GM03348 (cell line): ENCODE data around the gene CUX1.
A peak's percentile ranks its signal among the peaks of the same experiment; 100 is the strongest.
"Not testable (repeated sequence)": the region's sequence is repeated elsewhere in the genome, so short reads cannot be mapped to it uniquely, and the experiment has no call there.

Source experiments
- DNase-seq: peaks from one replicate; pipeline ENCODE4 v3.0.0; 2012; ENCODE audit warnings: low spot score

CUX1 gene

DNA sequence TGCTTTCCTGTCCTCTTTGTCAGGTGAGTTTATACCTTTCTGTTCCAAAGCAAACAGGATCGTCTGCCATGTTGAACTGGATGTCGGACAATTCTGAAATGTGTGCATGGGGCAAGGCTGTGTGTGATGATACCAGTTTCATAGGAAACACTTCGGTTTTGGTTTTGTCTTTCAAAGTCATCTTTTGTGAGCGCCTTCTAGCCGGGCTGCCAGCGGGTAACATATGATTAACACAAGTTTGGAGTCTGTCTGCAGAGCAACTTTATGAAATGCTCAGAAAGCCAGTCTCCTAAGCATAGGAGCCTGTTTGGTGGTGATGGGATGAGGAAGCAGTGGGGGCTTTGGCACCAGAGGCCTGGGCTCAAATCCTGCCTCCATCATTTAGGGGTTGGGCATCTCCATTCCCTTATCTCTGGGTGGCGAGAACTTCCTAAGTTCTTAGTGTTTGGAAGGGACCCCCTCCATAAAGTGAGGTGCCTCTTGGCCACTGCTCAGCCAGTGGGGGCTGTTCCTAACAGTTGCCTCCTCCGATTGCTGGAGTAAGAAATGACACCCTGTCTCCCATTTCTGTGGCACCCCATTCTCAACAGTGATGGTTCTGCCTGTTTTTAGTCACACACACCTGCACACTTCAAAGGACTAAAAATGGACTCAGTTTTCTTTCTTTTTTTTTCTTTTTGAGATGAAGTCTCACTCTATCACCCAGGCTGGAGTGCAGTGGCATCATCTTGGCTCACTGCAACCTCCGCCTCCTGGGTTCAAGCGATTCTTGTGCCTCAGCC lies 36.8 kb downstream of the CUX1 start:
- no peak for DNase-seq

DNA sequence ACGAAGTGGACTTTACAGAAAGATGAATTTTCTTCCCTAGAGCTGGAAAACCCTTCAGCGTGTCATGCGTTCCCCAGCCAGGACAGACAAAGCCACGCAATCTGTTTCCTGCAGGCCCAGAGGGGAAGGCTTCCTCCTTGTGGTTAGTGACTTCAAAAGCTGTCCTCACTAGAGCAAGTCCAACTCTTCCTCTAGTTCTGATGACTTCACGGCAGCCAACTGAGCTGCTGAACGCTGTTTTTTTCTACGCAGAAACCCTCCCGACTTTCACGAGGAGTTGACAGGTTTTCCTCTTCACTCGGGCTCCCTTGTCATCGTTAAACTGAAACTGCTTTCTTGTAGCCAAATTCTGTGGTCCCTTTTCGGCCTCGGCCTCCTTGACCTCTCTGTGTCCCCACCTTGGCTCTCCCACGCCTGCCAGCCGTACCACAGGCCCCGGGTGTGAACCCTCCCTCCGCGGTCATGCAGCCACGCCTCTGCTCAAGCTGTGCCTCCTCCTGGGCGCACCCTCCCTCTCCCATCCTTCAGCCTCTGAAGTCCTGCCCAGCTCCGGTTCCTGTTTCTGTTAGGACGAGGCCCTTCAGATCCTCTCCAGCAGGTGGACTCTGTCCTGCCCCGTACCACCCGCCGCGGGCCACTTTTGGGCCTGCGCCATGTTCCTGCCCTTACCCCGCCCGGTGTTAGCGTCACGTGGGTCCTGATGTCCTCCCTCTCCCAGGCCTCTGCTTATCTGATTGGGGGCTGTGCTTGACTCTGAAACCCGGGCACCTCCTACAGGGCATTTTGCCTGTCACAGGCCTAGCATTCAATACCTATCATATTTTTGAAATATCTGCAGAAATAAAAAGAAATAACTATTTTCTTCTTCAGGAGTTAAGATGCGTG lies 39.3 kb downstream of the CUX1 start:
- peak; percentile 88 for DNase-seq

DNA sequence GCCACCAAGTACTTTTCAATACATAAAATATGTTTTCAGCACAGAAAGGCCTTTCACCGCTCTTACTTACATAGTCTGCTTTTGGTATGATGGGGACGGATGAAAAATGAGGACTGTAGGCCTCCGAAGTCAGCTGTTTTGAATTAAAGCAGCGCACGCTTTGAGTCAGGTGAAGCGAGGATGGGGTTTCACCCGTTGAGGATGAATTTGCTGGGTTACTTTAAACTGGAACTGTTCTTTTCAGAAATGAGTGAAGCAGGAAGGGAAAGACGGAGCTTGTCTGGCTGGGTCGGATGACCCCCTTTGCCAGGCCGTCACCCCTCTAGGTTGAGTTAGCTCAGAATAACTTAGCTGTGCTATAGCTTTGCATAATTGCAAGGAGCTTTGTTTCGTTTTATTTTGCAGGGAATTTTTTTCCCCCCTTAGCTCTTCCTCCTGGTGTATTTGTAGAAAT lies 40.0 kb downstream of the CUX1 start:
- no peak for DNase-seq

DNA sequence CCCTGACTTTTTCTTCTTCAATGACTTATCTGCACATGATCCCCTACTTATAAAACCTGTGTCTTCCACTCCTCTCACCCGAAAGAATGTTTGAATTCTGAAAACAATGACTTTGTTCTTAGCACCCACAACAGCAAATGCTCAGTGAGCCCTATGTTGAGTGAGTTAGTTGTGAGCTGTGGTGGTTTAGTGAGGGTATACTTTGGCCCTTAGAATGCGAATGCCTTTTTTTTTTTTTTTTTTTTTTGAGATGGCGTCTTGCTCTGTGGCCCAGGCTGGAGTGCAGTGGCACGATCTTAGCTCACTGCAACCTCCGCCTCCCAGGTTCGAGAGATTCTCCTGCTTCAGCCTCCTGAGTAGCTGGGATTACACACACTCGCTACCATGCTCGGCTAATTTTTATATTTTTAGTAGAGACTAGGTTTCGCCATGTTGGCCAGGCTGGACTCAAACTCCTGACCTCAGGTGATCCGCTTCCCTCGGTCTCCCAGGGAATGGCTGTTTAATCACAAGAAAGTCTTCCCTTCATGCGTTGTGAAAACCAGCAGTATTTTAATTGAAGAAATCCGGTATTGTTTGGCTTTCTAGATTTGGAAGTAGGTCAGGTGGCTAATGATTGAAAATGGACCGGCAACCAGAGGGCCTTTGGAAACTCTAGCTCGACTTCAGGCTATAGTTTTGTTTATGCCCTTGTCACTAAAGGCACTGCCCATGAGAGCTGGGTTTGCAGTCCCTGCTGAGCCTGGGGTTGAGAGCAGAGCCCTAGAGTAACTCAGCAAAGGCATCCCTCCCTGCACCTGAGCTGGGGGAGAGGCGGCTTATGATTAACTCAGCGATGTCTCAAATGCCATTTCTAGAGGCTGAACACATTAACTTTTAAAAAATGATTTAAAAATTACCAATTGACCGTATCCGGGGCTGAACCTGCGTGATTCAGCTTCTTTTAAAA lies 41.3 kb downstream of the CUX1 start:
- DNase-seq = no peak

DNA sequence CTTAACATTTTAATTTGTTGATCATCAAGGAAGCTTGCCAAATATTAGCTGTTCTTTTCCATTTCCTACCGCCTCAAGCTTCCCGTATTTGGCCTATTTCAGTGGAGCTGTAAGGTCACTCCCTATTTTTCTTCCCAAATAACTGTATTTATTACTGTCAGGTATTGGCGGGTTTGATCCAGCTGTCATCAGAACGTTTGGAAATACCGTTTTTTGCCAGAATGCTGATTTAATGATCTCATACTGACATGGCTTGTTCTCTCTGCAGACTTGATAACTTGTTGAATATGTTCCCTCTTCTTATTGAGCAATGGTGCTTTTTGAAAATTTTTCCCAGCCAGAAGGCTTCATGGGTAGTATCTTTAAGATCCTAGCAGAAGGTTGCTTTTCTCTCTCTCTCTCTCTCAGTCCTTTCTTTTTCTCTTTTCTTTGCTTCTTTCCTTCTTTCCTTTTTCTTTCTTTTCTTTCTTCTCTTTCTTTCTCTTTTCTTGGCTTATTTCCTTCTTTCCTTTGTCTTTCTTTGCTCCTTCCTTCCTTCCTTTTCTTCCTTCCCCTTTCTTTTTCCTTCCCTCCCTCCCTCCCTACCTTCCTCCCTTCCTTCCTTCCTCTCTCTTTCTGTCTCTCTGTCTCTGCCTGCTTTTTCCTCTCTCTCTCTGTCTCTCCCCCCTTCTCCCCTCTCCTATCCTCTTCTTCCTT lies 42.1 kb downstream of the CUX1 start:
- DNase-seq = peak; percentile 50

DNA sequence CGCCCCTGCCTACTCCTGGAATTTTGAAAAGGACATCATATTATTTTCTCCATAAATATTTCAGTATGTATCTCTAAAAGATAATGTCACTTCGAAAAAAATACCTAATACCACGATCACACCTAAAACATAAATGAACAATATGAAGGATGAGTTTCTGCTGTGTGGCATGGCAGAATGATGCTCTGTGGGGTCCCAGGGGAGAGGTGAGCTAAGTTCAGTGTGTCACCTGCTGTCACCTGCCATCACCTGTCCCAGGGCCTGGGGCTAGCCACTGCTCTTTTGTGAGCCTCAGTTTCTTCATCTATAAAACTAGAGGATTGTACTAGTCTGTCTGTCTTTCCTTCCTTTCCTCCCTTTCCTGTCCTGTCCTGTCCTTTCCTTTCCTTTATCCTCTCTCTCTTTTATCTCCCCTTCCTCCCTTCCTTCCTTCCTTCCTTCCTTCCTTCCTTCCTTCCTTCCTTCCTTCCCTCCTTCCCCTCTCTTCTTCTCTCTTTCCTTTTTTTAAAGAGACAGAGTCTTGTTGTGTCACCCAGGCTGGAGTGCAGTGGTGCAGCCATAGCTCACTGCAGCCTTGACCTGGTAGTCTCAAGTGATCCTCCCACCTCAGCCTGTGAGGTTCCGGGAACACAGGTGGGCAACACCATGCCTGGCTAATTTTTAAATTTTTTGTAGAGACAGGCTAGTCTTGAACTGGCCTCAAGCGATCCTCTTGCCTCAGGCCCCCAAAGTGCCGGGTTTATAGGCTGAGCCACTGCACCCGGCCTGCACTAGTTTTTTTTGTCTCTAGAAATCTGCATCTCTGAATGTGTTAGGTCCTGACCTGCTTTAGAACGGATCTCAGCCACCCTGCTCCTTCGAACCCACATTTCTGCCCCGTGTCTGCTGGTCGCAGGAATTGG lies 43.1 kb downstream of the CUX1 start:
- no peak for DNase-seq

DNA sequence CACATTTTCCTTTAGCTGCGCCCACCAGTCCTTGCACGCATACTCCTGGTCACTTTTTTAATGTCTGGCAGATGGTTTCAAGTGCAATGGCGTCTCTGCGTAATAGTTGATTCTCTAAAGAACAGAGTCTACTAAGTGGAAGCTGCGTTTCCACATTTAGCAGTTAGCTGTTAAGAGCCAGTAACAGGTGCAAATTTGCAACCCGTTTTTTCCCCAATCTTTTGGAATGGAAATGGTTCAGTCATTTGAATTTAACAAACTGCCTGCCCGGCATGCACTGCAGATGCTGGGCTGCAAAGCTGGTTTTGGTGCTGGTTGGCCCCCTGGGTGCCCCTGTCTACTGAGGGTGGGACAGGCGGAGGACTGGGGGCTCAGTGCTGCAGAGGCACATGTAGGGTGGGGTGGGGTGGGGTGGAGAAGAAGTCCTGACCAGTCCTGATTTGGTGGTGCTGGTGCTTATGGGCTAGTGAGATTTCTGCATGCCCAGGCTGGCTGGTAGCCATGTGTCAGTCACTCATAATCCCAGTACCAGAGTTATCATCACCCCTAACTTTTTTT lies 43.9 kb downstream of the CUX1 start:
- no peak for DNase-seq

DNA sequence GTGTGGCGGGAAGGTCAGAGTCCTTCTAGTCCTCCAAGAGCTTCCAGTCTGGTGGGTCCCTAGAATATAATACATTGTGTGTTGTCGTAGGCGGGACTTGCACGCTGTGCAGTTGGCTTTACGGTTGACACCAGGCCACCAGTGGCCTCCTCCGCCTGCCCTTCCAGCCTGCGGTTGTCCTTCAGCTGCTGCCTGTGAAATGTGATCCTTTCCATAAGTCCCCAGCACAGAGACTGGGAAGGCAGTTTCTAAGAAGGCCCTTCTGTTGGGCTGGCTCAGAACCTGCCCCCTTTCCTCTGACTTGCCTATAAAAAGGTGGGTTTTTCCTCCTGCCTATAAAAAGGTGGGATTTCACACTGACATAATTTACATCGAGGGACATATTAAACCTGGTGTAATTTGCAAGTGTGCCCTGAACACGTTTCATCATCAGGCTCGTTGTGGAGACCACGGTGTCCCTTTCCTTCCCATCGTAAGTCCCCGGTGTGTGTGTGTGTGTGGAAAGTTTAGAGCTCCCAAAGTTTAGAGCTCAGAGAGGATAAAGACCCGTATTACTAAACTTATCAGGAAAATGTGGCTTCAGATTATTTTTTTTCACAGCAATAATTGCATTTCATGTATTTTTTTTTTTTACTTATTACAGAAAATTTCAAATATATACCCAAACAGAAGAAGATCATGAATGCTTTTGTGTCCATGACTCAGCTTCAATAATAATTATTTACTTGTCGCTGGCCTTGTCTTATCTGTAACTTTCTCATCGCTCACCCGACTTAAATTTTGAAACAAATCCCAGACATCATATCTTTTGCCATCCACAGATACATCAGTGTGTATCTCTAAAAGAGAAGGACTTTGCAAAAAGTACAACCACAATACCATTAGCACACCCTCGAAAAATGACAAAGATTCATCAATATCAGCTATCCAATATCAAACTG lies 45.1 kb downstream of the CUX1 start:
- DNase-seq = no peak

DNA sequence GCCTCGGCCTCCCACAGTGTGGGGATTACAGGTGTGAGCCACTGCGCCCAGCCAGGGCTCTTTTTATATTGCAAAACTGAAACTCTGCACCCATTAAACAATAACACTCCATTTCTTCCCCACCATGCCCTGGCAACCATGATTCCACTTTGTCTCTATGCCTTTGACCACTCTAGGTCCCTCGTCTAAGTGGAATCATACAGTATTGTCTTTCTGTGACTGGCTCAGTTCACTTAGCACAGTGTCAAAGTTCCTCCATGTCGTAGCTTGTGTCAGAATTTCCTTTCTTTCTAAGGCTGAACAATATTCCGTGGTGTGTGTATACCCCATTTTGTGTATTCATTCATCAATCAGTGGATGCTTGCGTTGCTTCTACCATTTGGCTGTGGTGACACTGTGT lies 46.2 kb downstream of the CUX1 start:
- no peak for DNase-seq

DNA sequence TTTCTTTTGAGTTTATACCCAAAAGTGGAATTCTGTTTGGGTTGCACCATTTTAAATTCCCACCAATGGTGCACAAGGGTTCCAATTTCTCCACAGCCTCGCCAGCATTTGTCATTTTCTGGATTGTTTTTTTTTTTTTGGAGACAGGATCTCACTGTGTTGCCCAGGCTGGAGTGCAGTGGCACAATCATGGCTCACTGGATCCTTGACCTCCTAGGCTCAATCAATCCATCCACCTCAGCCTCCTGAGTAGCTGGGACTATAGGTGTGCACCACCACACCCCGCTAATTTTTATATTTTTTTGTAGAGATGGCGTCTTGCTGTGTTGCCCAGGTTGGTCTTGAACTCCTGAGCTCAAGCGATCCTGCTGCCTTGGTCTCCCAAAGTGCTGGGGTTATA lies 46.6 kb downstream of the CUX1 start:
- DNase-seq = no peak

DNA sequence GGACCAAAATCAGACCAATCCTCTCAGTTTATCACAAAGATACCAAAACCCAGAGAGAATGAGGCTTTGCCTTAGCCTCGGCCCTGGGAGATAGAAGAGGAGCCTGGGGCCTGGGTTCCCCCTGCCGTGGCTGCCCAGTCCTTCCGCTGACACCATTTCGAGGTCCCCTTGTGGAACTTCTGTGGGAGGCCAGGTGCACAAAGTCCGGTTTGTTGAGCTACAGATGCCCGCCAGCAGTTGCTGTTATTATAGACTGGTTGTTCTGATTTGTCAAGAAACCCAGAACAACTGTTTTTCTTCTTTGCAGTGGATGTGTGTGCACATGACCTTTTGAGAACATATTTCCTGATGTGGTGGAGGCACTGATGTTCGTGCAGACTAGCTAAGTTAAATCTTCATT lies 47.6 kb downstream of the CUX1 start:
- DNase-seq = no peak

DNA sequence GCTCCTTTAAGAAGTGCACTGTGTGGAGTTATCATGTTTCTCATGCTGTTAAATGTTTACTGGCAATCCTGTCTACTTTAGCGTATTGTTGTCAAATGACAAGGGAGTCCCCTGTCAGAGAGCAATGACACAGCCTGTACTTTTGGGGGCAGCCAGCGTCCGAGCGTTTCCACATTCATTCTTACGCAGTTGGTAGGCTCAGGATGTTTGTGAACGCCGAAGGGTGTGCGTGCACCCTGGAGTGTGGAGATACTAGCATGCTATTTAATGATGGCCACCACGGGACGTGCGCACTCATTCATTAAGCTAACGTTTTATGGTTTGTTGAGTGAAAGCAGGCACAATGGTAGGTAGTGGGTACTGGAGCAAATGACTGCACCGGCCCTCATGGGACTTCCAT lies 48.0 kb downstream of the CUX1 start:
- DNase-seq = no peak

DNA sequence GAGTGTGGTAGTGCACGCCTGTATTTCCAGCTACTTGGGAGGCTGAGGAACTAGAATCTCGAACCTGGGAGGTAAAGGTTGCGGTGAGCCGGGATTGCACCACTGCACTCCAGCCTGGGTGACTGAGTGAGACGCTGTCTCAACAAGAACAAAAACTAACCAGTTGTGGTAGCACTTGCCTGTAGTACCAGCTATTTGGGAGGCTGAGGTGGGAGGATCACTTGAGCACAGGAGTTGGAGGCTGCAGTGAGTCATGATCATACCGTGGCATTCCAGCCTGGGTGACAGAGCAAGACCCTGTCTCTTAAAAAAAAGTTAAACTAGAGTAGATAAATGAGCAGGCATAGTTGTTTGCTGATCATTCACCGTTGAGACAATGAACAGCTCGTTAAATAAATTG lies 48.9 kb downstream of the CUX1 start:
- DNase-seq = no peak

DNA sequence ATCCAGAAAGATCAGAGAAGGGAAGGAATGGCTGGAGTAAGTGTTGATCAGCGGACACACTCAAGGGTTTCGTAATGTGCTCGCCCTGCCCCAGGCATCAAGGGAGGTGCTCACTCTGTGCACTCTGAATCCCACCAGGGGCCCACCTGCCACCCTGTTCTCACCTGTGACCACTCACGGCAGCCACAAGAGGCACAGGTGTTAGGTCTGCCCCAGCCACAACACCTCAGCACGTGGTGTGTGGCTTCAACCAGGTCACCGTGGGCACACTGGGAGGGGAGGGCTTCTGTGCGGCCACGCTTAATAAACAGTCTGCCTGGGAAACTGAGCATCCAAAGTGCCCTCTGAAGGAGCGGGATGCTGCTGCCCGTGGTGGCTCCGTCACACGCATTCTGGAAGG lies 49.8 kb downstream of the CUX1 start:
- DNase-seq = no peak

DNA sequence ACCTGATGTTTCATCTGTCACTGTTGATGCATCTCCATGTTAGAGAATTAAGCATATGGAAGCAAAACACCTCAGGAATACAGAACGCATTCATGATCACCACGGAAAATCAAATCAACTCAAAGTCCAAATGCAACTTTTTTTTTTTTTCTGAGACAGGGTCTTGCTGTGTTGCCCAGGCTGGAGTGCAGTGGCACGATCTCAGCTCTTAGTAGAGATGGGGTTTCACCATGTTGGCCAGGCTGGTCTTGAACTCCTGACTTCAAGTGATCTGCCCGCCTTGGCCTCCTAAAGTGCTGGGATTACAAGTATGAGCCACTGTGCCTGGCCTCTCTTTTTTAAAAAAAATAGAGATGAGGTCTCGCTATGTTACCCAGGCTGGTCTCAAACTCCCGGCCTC lies 50.3 kb downstream of the CUX1 start:
- not testable (repeated sequence) for DNase-seq

DNA sequence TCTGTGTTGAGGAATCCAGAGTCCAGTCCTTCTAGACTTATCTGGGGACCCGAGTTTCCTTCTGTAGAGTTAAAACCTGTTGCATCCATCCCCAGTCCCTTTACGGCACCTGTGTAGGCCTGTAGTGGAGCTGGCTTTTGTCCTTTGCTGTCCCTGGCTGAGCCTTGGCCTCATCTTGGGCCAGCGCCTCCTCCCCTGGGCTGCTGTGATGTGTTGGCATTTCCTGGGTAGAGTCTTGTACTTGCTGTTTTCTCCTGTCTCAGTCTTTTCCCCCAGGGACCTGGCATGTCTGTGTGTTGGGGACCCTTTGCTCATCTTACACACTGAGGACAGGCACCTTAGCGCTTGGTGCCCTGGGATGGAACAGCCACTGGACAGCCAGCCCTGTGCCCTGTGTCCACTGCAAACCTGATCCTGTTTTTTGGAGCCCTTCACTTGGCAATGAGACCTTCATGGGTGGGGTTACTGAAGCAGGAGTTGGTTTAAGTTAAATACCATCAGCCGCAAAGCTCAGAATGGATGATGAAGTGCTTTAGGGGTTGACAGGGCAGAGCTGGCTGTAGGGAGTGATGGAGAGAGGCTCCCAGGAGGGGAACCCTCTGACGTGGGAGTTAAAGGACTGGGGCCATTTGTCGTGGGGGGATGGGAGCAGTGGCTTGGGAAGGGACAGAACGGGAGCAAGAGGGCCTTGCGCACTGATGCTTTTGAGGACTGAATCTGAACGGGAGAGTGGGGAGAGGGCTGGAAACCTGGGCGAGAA lies 50.9 kb downstream of the CUX1 start:
- no peak for DNase-seq

DNA sequence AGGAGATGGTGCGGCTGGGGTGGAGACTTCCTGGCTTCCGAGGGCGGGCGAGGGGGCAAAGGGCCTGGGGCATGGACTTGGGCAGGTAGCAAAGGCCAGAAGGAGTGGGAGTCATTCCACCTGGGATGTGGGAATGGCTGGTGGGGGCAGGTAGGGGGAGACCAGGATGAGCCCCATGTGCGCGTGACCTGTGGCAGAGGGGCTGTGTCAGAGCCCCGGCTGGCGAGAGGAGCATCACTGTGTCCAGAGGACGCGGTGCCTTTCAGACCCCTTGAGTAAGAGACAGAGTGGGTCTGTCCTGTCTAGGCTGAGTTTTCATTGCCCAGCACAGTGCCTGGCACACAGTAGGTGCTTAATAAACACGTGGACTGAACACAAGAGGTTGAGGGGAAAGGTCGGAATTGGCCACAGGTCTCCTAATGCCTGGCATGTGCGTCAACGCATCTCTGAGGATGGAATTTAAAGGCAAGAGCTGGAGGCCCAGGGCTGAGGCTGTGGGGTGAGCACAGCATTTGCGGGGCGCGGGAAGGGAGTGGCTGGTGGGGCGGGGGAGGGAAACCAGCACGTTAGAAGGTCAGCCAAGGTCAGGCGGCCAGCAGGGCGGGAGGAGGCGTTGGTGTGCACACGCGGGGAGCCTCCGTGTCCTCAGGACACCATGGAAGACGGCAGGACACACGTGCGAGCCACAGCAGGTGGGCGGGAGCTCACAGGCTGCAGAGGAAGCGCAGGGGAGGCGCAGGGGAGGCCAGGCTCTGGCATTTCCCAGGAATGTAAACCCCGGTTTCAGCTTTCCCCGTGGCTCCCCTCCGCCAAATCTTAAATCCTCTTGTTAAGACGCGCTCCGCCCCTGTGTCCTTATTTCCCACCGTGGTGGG lies 51.8 kb downstream of the CUX1 start:
- no peak for DNase-seq
